ENCODE results near the gene UNC45A. TPM values are rescaled to one million over a fixed set of nuclear protein-coding genes. Genes with fewer than 3 reads are reported as not detected.
"Not testable (repeated sequence)": the region's sequence is repeated elsewhere in the genome, so short reads cannot be mapped to it uniquely, and the experiment has no call there.

UNC45A gene
- total and polyA plus RNA-seq, 5 donors: 24.0 to 32.8 (median 28.4) TPM

DNA sequence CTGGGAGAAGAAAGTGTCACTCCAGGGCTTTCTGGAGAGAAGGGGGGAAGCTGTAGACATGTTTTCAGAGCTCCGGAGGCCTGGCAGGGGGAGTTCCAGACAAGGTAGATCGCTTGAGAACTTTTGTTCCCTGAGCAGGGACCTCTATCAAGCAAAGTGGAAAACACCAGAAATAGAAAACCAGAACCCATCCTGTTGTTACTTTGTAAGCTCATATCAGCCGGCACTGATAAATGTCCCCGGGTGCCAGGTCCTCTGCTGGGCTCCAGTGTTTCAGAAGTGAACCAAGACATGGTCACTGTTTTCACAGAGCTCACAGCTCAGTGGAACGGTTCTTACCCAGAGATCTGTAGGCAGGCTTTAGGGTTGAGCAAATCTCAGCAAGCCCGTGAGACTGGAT, 16.2 kb upstream of the UNC45A start:
- H3K27me3 ChIP-seq (ENCODE audit: control insufficient read depth, insufficient read depth): no peaks in the 10 kb centered on the region
- no peaks in the 10 kb centered on the region for H3K9me3 ChIP-seq (ENCODE audit: control insufficient read depth, low read length)
- H3K4me1 ChIP-seq (ENCODE audit: control insufficient read depth, insufficient read depth, low read length): peaks cover 5% of the 10 kb centered on the region
- DNase-seq: peak in 1 of 3 donors; percentile 48
- peak in 1 of 2 donors; percentile 20 for ATAC-seq
- no peak overlapping the region for H3K4me3 ChIP-seq (ENCODE audit: low read length)
- peak overlapping the region; percentile 92 for H3K27ac ChIP-seq (ENCODE audit: low read length)
- WGBS: 60% methylated on average over 6 of the region's 6 CpGs
- intact Hi-C loops (cut with DNase I): no loop called here

DNA sequence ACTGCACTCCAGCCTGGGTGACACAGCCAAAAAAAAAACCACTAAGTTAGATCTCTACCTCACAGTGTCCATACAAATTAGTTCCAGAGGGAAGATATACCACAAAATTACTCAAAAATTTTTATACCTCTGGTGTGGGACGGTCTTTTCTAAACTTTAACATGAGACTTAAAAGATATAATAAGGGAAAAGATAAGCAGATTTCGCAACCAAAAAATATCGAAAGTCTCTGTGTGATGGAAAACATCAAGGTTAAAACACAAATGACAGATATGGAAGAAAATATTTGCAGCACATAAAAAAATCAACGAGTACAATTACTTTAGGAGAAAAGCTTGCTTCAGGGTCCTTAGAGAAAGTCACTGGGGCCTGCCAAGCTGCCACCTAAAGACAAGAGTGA, 13.2 kb upstream of the UNC45A start:
- no peak overlapping the region for H3K4me3 ChIP-seq (ENCODE audit: low read length)
- peaks cover 3% of the 10 kb centered on the region for H3K4me1 ChIP-seq (ENCODE audit: control insufficient read depth, insufficient read depth, low read length)
- DNase-seq (peak in 1 of 3 donors; percentile 3), ATAC-seq (no peak)
- whole genome bisulfite sequencing: 86% methylated on average over 4 of the region's 4 CpGs
- intact Hi-C loops (cut with DNase I): no loop called here
- no peak overlapping the region for H3K27ac ChIP-seq (ENCODE audit: low read length)
- H3K27me3 ChIP-seq (ENCODE audit: control insufficient read depth, insufficient read depth): no peaks in the 10 kb centered on the region
- no peaks in the 10 kb centered on the region for H3K9me3 ChIP-seq (ENCODE audit: control insufficient read depth, low read length)

DNA sequence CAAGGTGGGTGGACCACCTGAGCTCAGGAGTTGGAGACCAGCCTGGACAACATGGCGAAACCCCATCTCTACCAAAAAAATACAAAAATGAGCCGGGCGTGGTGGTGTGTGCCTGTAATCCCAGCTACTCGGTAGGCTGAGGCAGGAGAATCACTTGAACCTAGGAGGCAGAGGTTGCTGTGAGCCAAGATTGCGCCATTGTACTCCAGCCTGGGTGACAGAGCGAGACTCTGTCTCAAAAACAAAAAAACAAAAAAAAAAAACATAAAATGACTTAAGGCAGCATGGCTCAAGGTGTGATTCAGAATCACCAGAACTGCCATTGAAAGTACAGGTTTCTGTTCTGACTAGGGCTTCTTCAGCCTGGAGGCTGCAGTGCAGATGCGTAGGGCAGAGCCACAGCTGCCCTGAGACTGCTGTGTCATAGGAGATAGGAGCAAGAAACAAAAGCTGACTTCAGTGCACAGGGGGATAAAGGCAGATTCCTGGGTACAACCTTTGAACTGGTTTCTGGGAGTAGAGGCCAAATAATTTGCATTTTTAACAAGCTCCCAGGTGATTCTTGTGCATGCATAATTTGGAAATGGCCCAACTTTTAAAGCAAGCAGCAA, 12.3 kb upstream of the UNC45A start:
- H3K27ac ChIP-seq (ENCODE audit: low read length); H3K4me1 ChIP-seq (ENCODE audit: control insufficient read depth, insufficient read depth, low read length); H3K27me3 ChIP-seq (ENCODE audit: control insufficient read depth, insufficient read depth); H3K4me3 ChIP-seq (ENCODE audit: low read length); ATAC-seq; intact Hi-C loops (cut with DNase I); H3K9me3 ChIP-seq (ENCODE audit: control insufficient read depth, low read length): not testable (repeated sequence)
- WGBS: 94% methylated on average over 7 of the region's 7 CpGs
- peak in 1 of 3 donors; percentile 18 for DNase-seq

DNA sequence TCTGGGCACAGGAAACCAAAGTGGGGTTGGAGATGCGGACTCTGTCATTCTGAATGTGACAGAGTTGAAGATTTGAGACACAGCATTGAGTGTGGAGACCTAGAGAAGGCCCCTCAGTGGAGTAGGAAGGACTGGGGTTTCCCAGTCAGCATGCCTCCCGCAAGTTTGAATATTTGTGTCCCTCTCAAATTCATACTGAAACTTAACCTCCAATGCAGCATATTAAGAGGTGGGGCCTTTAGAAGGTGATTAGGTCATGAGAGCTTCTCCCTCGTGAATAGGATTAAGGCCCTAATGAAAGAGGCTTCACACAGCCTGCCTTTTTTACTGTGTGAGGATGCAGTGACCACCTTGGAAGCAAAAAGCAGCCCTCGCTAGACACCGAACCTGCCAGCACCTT, 10.7 kb upstream of the UNC45A start:
- 84% methylated on average over 5 of the region's 5 CpGs for WGBS
- DNase-seq (no peak), ATAC-seq (no peak)
- intact Hi-C loops (cut with DNase I): no loop called here
- no peaks in the 10 kb centered on the region for H3K4me1 ChIP-seq (ENCODE audit: control insufficient read depth, insufficient read depth, low read length)
- H3K9me3 ChIP-seq (ENCODE audit: control insufficient read depth, low read length): no peaks in the 10 kb centered on the region
- H3K27me3 ChIP-seq (ENCODE audit: control insufficient read depth, insufficient read depth): no peaks in the 10 kb centered on the region
- no peak overlapping the region for H3K27ac ChIP-seq (ENCODE audit: low read length)
- no peak overlapping the region for H3K4me3 ChIP-seq (ENCODE audit: low read length)

DNA sequence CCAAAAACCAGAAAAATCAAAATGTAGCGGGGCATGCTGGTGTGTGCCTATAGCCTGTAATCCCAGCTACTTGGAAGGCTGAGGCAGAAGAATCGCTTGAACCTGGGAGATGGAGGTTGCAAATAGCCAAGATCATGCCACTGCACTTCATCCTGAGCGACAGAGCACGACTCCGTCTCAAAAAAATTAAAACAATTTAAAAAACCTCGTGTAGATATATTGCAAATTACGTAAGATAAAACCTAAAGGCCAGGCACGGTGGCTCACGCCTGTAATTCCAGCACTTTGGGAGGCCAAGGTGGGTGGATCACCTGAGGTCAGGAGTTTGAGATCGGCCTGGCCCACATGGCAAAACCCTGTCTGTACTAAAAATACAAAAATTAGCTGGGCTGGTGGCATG, 8.3 kb upstream of the UNC45A start:
- ATAC-seq; H3K4me3 ChIP-seq (ENCODE audit: low read length); H3K27ac ChIP-seq (ENCODE audit: low read length); H3K4me1 ChIP-seq (ENCODE audit: control insufficient read depth, insufficient read depth, low read length); DNase-seq; intact Hi-C loops (cut with DNase I); H3K27me3 ChIP-seq (ENCODE audit: control insufficient read depth, insufficient read depth); H3K9me3 ChIP-seq (ENCODE audit: control insufficient read depth, low read length): not testable (repeated sequence)
- 90% methylated on average over 10 of the region's 10 CpGs for WGBS

DNA sequence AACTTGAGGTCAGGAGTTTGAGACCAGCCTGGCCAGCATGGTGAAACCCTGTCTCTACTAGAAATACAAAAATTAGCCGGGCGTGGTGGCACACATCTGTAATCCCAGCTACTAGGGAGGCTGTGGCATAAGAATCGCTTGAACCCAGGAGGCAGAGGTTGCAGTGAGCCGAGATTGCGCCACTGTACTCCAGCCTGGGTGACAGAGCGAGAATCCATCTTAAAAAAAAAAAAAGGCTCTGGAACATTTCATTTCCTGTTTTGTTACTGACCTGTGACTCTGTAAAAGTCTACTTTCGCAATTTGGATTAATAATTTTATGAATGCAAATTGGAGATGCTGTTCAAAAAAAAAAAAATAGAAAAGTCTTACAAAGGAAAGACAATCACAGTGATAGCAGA, 7.0 kb upstream of the UNC45A start:
- H3K4me1 ChIP-seq (ENCODE audit: control insufficient read depth, insufficient read depth, low read length); H3K9me3 ChIP-seq (ENCODE audit: control insufficient read depth, low read length); intact Hi-C loops (cut with DNase I); H3K27me3 ChIP-seq (ENCODE audit: control insufficient read depth, insufficient read depth); DNase-seq; ATAC-seq; H3K27ac ChIP-seq (ENCODE audit: low read length); H3K4me3 ChIP-seq (ENCODE audit: low read length): not testable (repeated sequence)
- 85% methylated on average over 7 of the region's 7 CpGs for WGBS

DNA sequence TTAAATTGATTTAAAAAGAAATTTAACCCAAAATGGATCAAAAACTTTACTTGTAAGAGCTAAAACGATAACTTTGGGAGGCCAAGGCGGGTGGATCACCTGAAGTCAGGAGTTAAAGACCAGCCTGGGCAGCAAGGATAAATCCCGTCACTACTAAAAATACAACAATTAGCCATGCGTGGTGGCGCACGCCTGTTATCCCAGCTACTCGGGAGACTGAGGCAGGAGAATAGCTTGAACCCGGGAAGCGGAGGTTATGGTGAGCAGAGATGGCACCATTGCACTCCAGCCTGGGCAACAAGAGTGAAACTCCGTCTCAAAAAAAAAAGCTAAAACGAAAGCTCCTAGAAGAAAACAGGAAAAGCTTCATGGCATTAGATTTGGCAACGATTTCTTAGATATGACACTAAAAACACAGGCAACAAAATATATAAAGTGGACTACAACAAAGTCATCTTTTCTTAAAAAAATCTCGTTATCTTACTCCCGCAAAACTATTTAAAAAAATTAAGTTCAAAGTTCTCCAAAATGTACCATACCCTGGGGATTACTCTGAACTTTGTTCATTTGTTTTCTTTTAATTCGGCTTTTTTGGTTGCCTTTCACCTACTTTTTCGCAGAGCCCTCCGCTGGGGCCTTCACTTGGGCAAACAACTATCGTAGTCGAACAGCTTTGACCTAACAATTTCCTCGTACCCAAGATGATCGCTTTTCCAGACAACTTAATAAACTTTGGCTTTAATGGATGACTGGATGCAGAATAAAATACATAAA, 5.7 kb upstream of the UNC45A start:
- no peaks in the 10 kb centered on the region for H3K9me3 ChIP-seq (ENCODE audit: control insufficient read depth, low read length)
- intact Hi-C loops (cut with DNase I): loop anchor here in 1 of 4 donors (2.0 kb wide), 1 partner anchor 27 kb away; the partner anchor contains the start of gene MAN2A2
- no peak for ATAC-seq
- peak overlapping the region; percentile 83 for H3K27ac ChIP-seq (ENCODE audit: low read length)
- WGBS: 53% methylated on average over 21 of the region's 21 CpGs
- peak overlapping the region; percentile 71 for H3K4me3 ChIP-seq (ENCODE audit: low read length)
- no peaks in the 10 kb centered on the region for H3K27me3 ChIP-seq (ENCODE audit: control insufficient read depth, insufficient read depth)
- DNase-seq: no peak
- peaks cover 2% of the 10 kb centered on the region for H3K4me1 ChIP-seq (ENCODE audit: control insufficient read depth, insufficient read depth, low read length)

DNA sequence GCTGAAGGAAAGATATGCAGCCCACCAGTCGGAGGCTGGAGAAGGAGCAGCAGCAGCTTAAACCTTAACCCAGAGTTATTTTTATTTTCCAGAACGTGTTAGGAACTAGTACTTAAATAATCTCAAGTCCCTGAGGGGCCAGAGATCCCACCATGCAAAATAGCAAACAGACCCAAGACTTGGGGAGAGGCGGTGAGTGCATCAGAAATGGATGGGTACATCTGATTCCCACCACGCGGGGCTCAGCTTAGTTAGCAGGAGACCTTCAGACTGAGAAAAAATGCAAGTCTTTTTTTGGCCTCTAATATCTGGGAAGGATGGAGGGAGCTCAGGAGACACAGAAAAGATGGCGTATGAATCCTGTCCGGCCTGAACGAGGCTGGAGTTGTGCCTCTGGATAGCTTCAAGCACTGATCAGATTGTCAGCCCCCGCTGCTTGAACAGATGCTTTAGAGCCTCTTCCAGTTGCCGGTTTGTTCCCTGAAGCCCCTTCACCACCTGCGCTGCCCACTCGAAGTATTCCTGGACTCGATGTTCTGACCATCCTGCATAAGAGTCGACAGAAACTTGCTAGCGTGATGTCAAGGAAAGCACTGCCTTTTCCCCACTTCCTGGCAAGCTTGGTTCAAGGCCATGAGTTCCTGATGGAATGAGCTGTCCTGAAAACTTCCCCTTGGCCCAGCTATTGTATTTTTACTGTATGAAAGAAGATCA, 4.1 kb upstream of the UNC45A start:
- WGBS: 57% methylated on average over 15 of the region's 15 CpGs
- DNase-seq (no peak), ATAC-seq (no peak)
- Histone ChIP-seq H3K9me3 (ENCODE audit: control insufficient read depth, low read length) (no peaks in the 10 kb centered on the region), H3K27me3 (ENCODE audit: control insufficient read depth, insufficient read depth) (no peaks in the 10 kb centered on the region), H3K4me3 (ENCODE audit: low read length) (no peak overlapping the region), H3K4me1 (ENCODE audit: control insufficient read depth, insufficient read depth, low read length) (peaks cover 5% of the 10 kb centered on the region), H3K27ac (ENCODE audit: low read length) (peak overlapping the region; percentile 83)
- intact Hi-C loops (cut with DNase I): loop anchor here in 1 of 4 donors (2.0 kb wide), 1 partner anchor 28 kb away; the partner anchor contains the start of gene MAN2A2

DNA sequence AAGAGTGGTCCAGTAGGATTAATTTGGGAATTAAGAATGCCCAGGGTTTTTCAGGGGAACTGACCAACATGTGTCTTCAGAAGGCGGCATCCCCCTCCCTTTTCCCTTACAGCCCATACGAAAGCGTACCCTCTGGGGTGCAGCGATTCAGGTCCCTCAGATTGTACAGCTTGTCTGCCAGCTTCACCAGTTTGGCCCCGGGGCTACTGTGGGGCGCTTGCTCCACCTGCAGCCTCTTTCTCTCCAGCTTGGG, 3.6 kb upstream of the UNC45A start:
- H3K4me3 ChIP-seq (ENCODE audit: low read length): no peak overlapping the region
- no peak for ATAC-seq
- no peaks in the 10 kb centered on the region for H3K27me3 ChIP-seq (ENCODE audit: control insufficient read depth, insufficient read depth)
- H3K9me3 ChIP-seq (ENCODE audit: control insufficient read depth, low read length): no peaks in the 10 kb centered on the region
- peaks cover 10% of the 10 kb centered on the region for H3K4me1 ChIP-seq (ENCODE audit: control insufficient read depth, insufficient read depth, low read length)
- intact Hi-C loops (cut with DNase I): loop anchor here in 1 of 4 donors (2.0 kb wide), 1 partner anchor 29 kb away; the partner anchor contains the start of gene MAN2A2
- DNase-seq: no peak
- WGBS: 32% methylated on average over 6 of the region's 6 CpGs
- peak overlapping the region; percentile 83 for H3K27ac ChIP-seq (ENCODE audit: low read length)

DNA sequence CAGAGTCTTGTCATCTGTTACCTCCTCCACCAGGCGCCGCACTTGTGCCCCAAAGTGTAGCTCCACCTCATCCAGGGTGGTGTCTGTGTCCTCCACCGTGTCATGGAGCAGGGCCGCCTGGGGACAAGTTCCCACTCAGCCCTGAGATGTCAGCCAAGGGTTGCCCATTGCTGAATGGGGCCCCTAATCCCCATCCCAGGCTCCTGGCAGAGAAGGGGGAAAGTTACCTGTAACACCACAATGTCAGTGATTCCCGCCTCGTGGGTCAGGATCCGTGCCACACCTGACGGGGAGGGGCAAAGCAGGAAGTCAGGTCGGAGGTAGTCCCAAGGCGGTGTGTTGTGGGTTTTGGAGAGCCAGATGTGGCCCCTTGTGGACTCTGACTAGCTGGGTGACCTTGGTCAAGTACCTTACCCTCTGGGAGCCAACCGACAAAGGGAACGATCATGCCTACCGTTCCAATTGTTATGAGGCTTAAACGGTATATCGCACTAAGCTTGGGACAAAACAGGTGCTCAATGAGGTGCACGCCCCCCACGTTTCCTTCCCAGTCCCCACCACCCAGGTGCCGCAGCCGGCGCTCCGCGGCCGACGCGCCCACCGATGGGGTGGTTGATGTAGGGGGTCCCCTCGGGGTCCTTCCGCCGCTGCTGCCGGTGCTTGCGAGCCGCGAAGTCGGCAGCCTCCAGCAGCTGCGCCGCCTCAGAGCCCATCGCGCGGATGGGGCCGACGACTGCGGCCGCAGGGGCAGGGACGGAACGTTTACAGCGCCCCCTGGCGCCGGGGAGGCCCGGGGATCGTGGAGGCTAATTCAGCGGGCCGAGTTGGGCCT, 3.0 kb upstream of the UNC45A start, which contains the start of gene HDDC3:
Gene HDDC3, minus strand, starts transcription at position 722 of the 832 bp plus-strand sequence. Its CDS starts 9 bp downstream, at position 713.
- H3K4me3 ChIP-seq (ENCODE audit: low read length): peak within 1 kb of the TSS; percentile 58
- 1% methylated on average over 52 of the region's 52 CpGs for WGBS
- peak; percentile 64 to 71 for ATAC-seq
- intact Hi-C loops (cut with DNase I): loop anchor here in 1 of 4 donors (2.0 kb wide), 1 partner anchor 29 kb away; the partner anchor contains the start of gene MAN2A2
- no peaks in the 10 kb centered on the region for H3K9me3 ChIP-seq (ENCODE audit: control insufficient read depth, low read length)
- no peaks in the 10 kb centered on the region for H3K27me3 ChIP-seq (ENCODE audit: control insufficient read depth, insufficient read depth)
- peak within 1 kb of the TSS; percentile 83 for H3K27ac ChIP-seq (ENCODE audit: low read length)
- peak; percentile 93 to 97 (median 97) for DNase-seq
- H3K4me1 ChIP-seq (ENCODE audit: control insufficient read depth, insufficient read depth, low read length): peaks cover 10% of the 10 kb centered on the region

Measured in right cardiac atrium (tissue), 5 donors.